ENCODE data around the gene SPSB3.

DNA sequence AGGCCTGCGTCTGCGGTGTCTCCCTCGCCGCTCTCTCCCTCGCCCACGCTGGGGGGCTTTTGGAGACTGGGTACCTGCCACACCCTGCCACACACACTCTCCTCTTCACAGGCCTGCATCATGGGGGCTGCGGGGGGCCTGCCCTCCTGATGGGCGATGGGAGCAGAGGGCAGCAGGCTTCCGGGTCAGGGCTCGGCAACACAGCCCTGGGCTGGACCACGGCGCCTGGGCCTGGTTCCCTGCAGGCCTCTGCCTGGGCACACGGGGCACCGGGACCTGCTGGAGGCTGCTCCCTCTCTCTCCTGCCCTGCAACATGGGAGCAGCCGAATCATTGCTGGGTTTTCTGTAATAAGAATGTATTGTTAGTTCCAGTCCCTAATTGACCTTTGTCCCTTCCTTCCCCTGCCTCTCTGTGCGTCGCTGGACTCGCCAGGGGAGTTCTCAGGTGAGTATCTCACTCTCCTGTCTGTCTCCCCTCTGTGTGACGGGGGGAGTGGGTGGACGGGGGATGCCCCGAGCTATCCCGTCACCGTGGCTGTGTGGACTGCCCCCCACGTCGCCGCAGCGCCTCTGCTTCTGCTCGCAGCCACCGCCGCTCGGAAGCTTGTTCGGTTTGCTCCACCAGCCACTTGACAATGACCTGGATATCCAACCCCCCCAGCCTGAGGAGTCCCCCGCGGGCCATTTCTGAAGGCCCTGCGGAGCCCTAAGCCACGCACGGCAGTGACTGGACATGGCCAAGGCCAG, 24.5 kb downstream of the SPSB3 start:
- TF ChIP-seq CTCF (conservative IDR thresholded peaks at IDR 0.05; ENCODE audit: low read depth in 2 of 2), result no peak
- no peak for TF ChIP-seq EZH2 (IDR thresholded peaks at IDR 0.05; ENCODE audit: low read depth, unreplicated experiment)
- TF ChIP-seq, protein P1, sequence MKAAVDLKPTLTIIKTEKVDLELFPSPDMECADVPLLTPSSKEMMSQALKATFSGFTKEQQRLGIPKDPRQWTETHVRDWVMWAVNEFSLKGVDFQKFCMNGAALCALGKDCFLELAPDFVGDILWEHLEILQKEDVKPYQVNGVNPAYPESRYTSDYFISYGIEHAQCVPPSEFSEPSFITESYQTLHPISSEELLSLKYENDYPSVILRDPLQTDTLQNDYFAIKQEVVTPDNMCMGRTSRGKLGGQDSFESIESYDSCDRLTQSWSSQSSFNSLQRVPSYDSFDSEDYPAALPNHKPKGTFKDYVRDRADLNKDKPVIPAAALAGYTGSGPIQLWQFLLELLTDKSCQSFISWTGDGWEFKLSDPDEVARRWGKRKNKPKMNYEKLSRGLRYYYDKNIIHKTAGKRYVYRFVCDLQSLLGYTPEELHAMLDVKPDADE (IDR thresholded peaks at IDR 0.05), result no peak
- no peak for TF ChIP-seq POLR2AphosphoS5 (IDR thresholded peaks at IDR 0.05; ENCODE audit: low read depth)
- TF ChIP-seq EZH2phosphoT487 (IDR thresholded peaks at IDR 0.05; ENCODE audit: unreplicated experiment), result no peak
- no peak for TF ChIP-seq CREB1 (CRISPR knock-in tag; IDR thresholded peaks at IDR 0.05; ENCODE audit: low read depth)
- no peak for TF ChIP-seq REST (IDR thresholded peaks at IDR 0.05; ENCODE audit: unreplicated experiment)

All from GM23338 (cell line).